CD4-positive, CD25-positive, alpha-beta regulatory T cell (primary cell): ENCODE data around the gene MKI67. TPM values are rescaled to one million over a fixed set of nuclear protein-coding genes. Genes with fewer than 3 reads are reported as not detected.

Experiments used
- ATAC-seq, 2 donors: fragments of 150-1000 bp; cut with Tn5 transposase; one replicate each; pipeline ENCODE4 v1.10.0; 2021; ENCODE audit warnings: low read depth in 2 of 2, moderate number of reproducible peaks in 2 of 2, moderate library complexity in 1 of 2
- DNase-seq, 3 donors: peaks; one replicate each; pipeline versions ENCODE4 v3.0.0 to v3.0.0-alpha.2; 2012 to 2022; ENCODE audit warnings: mixed read lengths in 1 of 3
- H3K27ac ChIP-seq: one replicate; pipeline ENCODE4 v1.7.0; 2013; ENCODE audit warnings: mild to moderate bottlenecking, low read length; ENCODE audit not compliant: insufficient read depth, poor library complexity, severe bottlenecking
- H3K27me3 ChIP-seq: one replicate; pipeline ENCODE4 v1.7.0; 2013; ENCODE audit warnings: low read length; ENCODE audit not compliant: control insufficient read depth, insufficient read depth
- H3K36me3 ChIP-seq: one replicate; pipeline ENCODE4 v1.7.0; 2013; ENCODE audit warnings: mild to moderate bottlenecking, low read length, moderate library complexity; ENCODE audit not compliant: control insufficient read depth, insufficient read depth
- H3K4me1 ChIP-seq: 2 replicates; pipeline ENCODE4 v1.7.0; 2013; ENCODE audit warnings: mild to moderate bottlenecking, low read length; ENCODE audit not compliant: insufficient read depth, control insufficient read depth, poor library complexity, severe bottlenecking
- H3K4me3 ChIP-seq: one replicate; pipeline ENCODE4 v1.7.0; 2013; ENCODE audit warnings: low read depth, mild to moderate bottlenecking, low read length, moderate library complexity
- H3K9me3 ChIP-seq, 2 experiments: 1 replicate in 1 of 2; 2 replicates in 1 of 2; pipeline ENCODE4 v1.7.0; 2013; ENCODE audit warnings: low read length in 2 of 2, mild to moderate bottlenecking in 1 of 2, moderate library complexity in 1 of 2; ENCODE audit not compliant: control insufficient read depth in 2 of 2
- H3K27ac Mint-ChIP-seq, 3 donors: one replicate each; pipeline ENCODE4 v1.8.0; 2020 to 2022; ENCODE audit warnings: mild to moderate bottlenecking in 3 of 3, mixed read lengths in 3 of 3, moderate library complexity in 2 of 3
- H3K27me3 Mint-ChIP-seq: one replicate; pipeline ENCODE4 v1.8.0; 2022; ENCODE audit warnings: mild to moderate bottlenecking, mixed read lengths
- H3K36me3 Mint-ChIP-seq: one replicate; pipeline ENCODE4 v1.8.0; 2020; ENCODE audit warnings: mixed read lengths
- H3K4me1 Mint-ChIP-seq, 4 donors: one replicate each; pipeline ENCODE4 v1.8.0; 2020 to 2022; ENCODE audit warnings: mixed read lengths in 4 of 4, mild to moderate bottlenecking in 1 of 4
- H3K4me3 Mint-ChIP-seq, 4 donors: one replicate each; pipeline ENCODE4 v1.8.0; 2020 to 2022; ENCODE audit warnings: mild to moderate bottlenecking in 4 of 4, mixed read lengths in 4 of 4, moderate library complexity in 3 of 4
- H3K9me3 Mint-ChIP-seq, 7 donors: one replicate each; pipeline ENCODE4 v1.8.0; 2020 to 2022; ENCODE audit warnings: mixed read lengths in 7 of 7, mild to moderate bottlenecking in 3 of 7, moderate library complexity in 2 of 7
- polyA plus RNA-seq, 4 donors: library from polyadenylated mRNA; unstranded; fragments of 300-500 nt; fragmentation: Illumina TruSeq; gene quantifications; one replicate each; pipeline ENCODE4 v1.2.3, GENCODE V29; 2021
- total RNA-seq: library from RNA; stranded (reverse); gene quantifications from one replicate; pipeline ENCODE4 v1.2.3, GENCODE V29; 2022

The MKI67 gene, protein sequence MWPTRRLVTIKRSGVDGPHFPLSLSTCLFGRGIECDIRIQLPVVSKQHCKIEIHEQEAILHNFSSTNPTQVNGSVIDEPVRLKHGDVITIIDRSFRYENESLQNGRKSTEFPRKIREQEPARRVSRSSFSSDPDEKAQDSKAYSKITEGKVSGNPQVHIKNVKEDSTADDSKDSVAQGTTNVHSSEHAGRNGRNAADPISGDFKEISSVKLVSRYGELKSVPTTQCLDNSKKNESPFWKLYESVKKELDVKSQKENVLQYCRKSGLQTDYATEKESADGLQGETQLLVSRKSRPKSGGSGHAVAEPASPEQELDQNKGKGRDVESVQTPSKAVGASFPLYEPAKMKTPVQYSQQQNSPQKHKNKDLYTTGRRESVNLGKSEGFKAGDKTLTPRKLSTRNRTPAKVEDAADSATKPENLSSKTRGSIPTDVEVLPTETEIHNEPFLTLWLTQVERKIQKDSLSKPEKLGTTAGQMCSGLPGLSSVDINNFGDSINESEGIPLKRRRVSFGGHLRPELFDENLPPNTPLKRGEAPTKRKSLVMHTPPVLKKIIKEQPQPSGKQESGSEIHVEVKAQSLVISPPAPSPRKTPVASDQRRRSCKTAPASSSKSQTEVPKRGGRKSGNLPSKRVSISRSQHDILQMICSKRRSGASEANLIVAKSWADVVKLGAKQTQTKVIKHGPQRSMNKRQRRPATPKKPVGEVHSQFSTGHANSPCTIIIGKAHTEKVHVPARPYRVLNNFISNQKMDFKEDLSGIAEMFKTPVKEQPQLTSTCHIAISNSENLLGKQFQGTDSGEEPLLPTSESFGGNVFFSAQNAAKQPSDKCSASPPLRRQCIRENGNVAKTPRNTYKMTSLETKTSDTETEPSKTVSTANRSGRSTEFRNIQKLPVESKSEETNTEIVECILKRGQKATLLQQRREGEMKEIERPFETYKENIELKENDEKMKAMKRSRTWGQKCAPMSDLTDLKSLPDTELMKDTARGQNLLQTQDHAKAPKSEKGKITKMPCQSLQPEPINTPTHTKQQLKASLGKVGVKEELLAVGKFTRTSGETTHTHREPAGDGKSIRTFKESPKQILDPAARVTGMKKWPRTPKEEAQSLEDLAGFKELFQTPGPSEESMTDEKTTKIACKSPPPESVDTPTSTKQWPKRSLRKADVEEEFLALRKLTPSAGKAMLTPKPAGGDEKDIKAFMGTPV (N-terminal part only)
- 13.5 TPM for total RNA-seq
- under 1 TPM; 0.06 to 0.98 (median 0.65) TPM for polyA plus RNA-seq

DNA sequence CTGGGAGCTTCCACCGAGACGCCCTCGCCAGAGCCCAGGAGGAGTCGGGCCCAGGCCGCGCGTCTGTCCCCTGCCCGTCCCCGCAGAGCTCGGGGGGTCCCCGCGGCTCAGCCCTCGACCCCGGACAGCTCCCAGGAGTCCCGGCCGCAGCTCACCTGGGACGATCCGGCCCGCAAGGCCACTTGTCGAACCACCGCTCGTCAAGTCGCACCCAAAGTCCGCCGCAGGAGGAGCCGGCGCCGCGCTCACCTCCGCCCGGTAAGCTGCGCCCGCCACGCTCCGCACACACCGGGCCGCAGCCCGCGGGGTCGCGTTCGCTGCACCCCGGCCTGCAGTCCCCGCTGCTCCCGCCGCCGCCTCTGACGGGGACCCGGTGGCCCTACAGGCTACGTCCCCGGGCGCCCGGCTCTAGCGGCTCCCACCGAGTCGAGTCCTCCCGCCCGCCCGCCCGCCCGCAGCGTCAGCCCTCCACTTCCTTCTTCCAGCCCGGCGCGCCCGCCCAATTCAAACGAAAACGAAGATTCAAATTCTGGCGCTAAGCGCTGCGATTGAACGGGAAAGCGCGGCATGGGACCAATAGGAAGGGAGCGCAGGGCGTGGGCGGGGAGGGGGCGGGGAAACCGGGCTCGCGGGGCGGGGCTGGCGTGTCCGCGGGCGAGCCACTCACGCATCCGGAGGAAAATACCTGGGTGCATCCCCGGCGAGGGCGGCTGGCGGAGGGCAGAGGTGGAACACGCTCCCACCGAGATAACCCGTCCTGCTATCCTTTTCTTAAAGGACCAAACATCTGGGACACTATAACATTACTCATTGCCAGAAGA is at the start of gene MKI67:
MKI67 (minus strand) TSS at position 480 of the 821 bp plus-strand sequence. CDS start 756 bp downstream, outside the sequence.
- Histone ChIP-seq H3K27ac (peak within 1 kb of the TSS; percentile 88), H3K36me3 (no peaks in the 10 kb centered on the region), H3K9me3 (no peaks in the 10 kb centered on the region), H3K27me3 (no peaks in the 10 kb centered on the region), H3K4me1 (peaks cover 47% of the 10 kb centered on the region), H3K4me3 (peak within 1 kb of the TSS; percentile 93)
- peak within 1 kb of the TSS; percentile 88 to 94 (median 89) for H3K27ac Mint-ChIP-seq
- peaks cover 1% of the 10 kb centered on the region for H3K27me3 Mint-ChIP-seq
- DNase-seq = peak; percentile 85 to 97 (median 90)
- H3K4me1 Mint-ChIP-seq = peaks cover 23 to 45% (median 37%) of the 10 kb centered on the region in 4 donors
- H3K36me3 Mint-ChIP-seq = no peaks in the 10 kb centered on the region
- H3K9me3 Mint-ChIP-seq = peaks cover 0 to 2% (median 0%) of the 10 kb centered on the region in 7 donors
- ATAC-seq = peak; percentile 92 to 93
- peak within 1 kb of the TSS; percentile 95 to 100 (median 98) for H3K4me3 Mint-ChIP-seq

DNA sequence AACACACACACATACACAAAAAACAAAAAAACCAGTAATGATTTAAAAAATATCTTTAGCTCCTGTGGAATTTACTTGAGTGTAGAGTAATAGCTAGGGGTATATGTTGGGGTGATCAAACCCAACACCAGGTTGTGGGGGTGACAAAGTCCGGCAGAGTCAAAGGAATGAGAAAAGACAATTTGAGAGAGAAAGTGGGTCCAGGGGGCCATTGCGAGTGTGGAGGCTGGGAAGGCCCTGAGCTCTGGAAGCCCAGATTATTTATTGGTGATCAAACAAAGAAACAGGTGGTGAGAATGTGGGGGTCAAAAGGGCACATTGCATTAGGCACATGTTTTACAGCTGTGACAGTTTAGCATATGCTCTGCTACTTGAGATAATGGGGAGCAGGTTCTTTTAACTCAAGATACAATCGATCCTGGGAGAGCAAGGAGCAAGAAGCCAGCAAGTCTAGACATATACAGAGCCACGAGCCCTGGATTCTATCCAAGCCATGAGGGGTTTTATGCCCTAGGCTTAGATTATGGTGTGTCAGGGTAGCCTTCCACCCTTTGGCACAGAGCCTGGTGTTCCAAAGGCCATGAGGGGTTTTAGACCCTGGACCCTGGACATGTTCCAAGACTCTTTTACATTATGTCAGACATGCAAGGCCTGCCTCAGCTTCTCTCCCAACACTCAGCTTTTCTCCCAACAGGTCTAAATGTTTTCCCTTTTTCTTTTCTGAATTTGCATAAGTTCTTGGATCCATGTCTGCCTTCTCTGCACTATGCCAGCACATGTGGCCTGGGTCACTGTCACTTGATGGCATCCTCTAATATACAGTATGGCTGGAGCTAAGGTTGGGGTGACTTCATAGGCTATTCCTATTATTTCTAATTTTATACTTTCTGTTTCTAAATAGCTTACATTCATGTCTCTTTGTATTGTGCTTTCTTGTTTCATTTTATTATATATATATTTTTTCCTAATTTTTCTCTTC is 48.6 kb upstream of the MKI67 start:
- Mint-ChIP-seq H3K36me3 (no peaks in the 10 kb centered on the region), H3K4me3 (no peak overlapping the region), H3K9me3 (peaks cover 0 to 25% (median 6%) of the 10 kb centered on the region in 7 donors), H3K27ac (no peak overlapping the region), H3K4me1 (peaks cover 0 to 8% (median 1%) of the 10 kb centered on the region in 4 donors), H3K27me3 (peaks cover 46% of the 10 kb centered on the region)
- Histone ChIP-seq H3K4me1 (no peaks in the 10 kb centered on the region), H3K27ac (no peak overlapping the region), H3K36me3 (no peaks in the 10 kb centered on the region), H3K27me3 (peaks cover 16% of the 10 kb centered on the region), H3K4me3 (no peak overlapping the region), H3K9me3 (peaks cover 0 to 7% of the 10 kb centered on the region in 2 experiments)
- ATAC-seq (no peak), DNase-seq (no peak)

DNA sequence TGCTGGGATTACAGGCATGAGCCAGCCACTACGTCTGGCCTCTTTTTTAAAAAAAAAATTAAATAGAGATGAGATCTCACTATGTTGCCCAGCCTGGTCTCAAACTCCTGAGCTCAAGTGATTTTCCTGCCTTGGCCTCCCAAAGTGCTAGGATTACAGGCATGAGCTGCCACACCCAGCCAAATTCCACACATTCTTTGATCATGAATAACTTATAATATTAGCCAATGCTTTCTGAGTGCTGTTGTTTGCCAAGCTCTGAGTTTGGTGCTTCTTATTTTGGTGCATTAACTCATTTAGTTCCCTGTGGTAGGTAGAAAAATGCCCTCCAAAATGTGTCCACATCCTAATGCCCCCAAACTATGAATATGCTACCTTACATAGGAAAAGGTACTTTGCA is 47.2 kb upstream of the MKI67 start:
- H3K36me3 ChIP-seq = no peaks in the 10 kb centered on the region

DNA sequence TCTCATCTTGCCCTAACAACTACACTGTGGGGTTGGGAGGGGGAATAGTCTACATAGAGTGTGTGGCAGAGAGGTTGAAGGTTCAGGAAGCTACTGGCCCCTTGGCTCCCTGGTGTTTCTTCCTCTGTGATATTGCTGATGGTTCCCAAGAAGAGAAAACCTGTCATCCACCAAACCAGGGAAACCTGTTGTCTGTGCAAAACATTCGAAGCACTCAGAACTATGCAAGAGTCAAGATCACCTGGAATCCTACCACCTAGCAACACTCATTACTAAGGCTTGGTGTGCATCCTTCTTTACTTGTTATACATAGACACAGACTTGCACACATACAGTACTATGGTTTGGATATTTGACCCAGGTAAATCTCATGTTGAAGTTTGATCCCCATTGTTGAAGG is 46.5 kb upstream of the MKI67 start:
- Mint-ChIP-seq H3K4me1 (no peaks in the 10 kb centered on the region), H3K27ac (no peak overlapping the region), H3K27me3 (peaks cover 56% of the 10 kb centered on the region), H3K36me3 (no peaks in the 10 kb centered on the region), H3K9me3 (peaks cover 0 to 25% (median 6%) of the 10 kb centered on the region in 7 donors), H3K4me3 (no peak overlapping the region)
- Histone ChIP-seq H3K27ac (no peak overlapping the region), H3K4me3 (no peak overlapping the region), H3K9me3 (peaks cover 0 to 7% of the 10 kb centered on the region in 2 experiments), H3K27me3 (peaks cover 16% of the 10 kb centered on the region), H3K4me1 (no peaks in the 10 kb centered on the region), H3K36me3 (no peaks in the 10 kb centered on the region)
- DNase-seq (no peak), ATAC-seq (no peak)

More for the DNA sequence above, 47.2 kb upstream of the MKI67 start:
- Mint-ChIP-seq H3K27me3 (peaks cover 54% of the 10 kb centered on the region), H3K36me3 (no peaks in the 10 kb centered on the region), H3K9me3 (peaks cover 0 to 25% (median 6%) of the 10 kb centered on the region in 7 donors), H3K4me3 (no peak overlapping the region), H3K4me1 (peaks cover 0 to 2% (median 0%) of the 10 kb centered on the region in 4 donors), H3K27ac (no peak overlapping the region)
- Histone ChIP-seq H3K27ac (no peak overlapping the region), H3K27me3 (peaks cover 16% of the 10 kb centered on the region), H3K4me3 (no peak overlapping the region), H3K9me3 (peaks cover 0 to 7% of the 10 kb centered on the region in 2 experiments), H3K4me1 (no peaks in the 10 kb centered on the region)
- ATAC-seq (no peak), DNase-seq (no peak)

DNA sequence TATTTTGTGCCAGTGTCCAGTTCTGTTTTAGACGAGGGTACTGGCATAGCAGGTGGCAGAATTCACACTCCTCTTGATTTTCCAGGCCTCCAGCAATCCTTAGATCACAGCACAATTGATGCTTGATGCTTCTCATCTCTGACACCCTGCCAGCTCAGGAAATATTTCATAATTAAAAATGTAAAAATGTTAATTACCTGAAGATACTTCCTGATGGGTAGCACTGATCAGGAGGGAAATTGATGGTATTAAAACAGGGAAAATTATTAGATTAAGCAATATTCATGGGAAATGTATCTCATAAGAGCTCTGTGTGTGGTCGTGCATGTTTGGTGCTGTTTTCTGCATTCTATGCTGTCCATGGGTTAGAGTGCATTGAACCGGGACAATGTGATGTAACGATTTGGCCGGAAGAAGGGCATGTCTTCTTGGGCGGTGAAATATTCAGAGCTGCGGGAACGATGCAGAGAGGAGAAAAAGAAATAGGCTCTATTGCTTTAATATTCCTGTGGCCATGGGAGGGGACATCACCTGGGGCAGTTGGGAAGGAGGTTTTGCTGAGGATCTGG is 43.7 kb upstream of the MKI67 start:
- Mint-ChIP-seq H3K4me3 (no peak overlapping the region), H3K27me3 (peaks cover 60% of the 10 kb centered on the region), H3K36me3 (no peaks in the 10 kb centered on the region), H3K27ac (no peak overlapping the region), H3K4me1 (no peaks in the 10 kb centered on the region), H3K9me3 (peaks cover 0 to 22% (median 3%) of the 10 kb centered on the region in 7 donors)
- peaks cover 0 to 7% of the 10 kb centered on the region in 2 experiments for H3K9me3 ChIP-seq
- no peaks in the 10 kb centered on the region for H3K4me1 ChIP-seq
- no peak overlapping the region for H3K4me3 ChIP-seq
- no peaks in the 10 kb centered on the region for H3K36me3 ChIP-seq
- ATAC-seq (no peak), DNase-seq (no peak)
- H3K27ac ChIP-seq = no peak overlapping the region
- H3K27me3 ChIP-seq = peaks cover 16% of the 10 kb centered on the region

DNA sequence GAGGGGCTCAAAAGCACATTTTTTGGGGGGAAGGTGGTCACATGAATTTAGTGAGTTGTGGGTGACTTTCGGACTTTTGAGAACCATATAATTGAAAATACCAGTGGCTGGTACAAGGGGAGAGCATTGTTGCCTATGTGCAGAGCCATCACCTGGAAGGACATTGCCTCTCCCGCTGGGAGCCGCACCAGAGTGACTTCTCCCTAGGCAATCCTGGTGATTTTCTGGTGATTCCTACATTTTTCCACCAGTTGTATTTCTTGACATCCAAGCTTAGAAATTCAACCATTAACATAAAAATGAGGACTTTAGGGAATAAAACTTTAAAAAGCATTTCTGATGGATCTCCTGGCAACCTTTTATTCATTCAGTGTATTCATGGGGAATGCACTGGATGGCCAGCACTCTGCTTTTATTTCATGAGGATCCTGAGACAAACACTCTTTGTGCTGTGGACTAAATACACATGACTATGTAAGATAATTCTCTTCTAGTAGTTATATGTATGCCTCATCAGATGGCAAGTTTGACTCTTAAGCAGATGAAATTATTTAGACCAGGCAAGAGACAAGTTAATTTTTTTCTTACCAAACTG is 41.8 kb upstream of the MKI67 start:
- Mint-ChIP-seq H3K9me3 (peaks cover 0 to 9% (median 3%) of the 10 kb centered on the region in 7 donors), H3K27ac (no peak overlapping the region), H3K36me3 (no peaks in the 10 kb centered on the region), H3K4me3 (no peak overlapping the region), H3K27me3 (peaks cover 59% of the 10 kb centered on the region), H3K4me1 (no peaks in the 10 kb centered on the region)
- Histone ChIP-seq H3K9me3 (peaks cover 0 to 5% of the 10 kb centered on the region in 2 experiments), H3K36me3 (no peaks in the 10 kb centered on the region), H3K27ac (no peak overlapping the region), H3K27me3 (peaks cover 12% of the 10 kb centered on the region), H3K4me3 (no peak overlapping the region), H3K4me1 (no peaks in the 10 kb centered on the region)
- DNase-seq (no peak), ATAC-seq (no peak)
